ENCODE data around the gene ANO1.

ANO1 gene

GRCh38 chr11:70206226-70206981 lies 128.3 kb downstream of the ANO1 start:
- Histone ChIP-seq H3K4me2 (no peak overlapping the region), H3K4me3 (IDR thresholded peaks at IDR 0.05; ENCODE audit: insufficient read depth, low read depth, low read length) (no peak overlapping the region), H3K9ac (no peak overlapping the region), H3K79me2 (ENCODE audit: insufficient read depth, low read depth) (peaks cover 25% of the 10 kb centered on the region), H3K27ac (no peak overlapping the region), H3K27me3 (ENCODE audit: insufficient read depth, low read depth) (no peaks in the 10 kb centered on the region), H4K20me1 (ENCODE audit: insufficient read depth) (0 out of 2 replicates have a peak, but pooled peaks cover 8% of the 10 kb centered on the region), H2AFZ (ENCODE audit: low read depth) (no peak overlapping the region), H3K4me1 (ENCODE audit: low read depth, poor library complexity, severe bottlenecking) (peaks cover 10% of the 10 kb centered on the region), H3K36me3 (ENCODE audit: insufficient read depth) (no peaks in the 10 kb centered on the region)
- no peak for TF ChIP-seq CTCF (conservative IDR thresholded peaks at IDR 0.05; ENCODE audit: low read depth, low read length)

GRCh38 chr11:70206982-70207376 lies 128.9 kb downstream of the ANO1 start:
- Histone ChIP-seq H3K36me3 (ENCODE audit: insufficient read depth) (no peaks in the 10 kb centered on the region), H2AFZ (ENCODE audit: low read depth) (no peak overlapping the region), H3K4me2 (no peak overlapping the region), H3K9ac (no peak overlapping the region), H3K79me2 (ENCODE audit: insufficient read depth, low read depth) (peaks cover 25% of the 10 kb centered on the region), H3K27me3 (ENCODE audit: insufficient read depth, low read depth) (no peaks in the 10 kb centered on the region), H3K4me1 (ENCODE audit: low read depth, poor library complexity, severe bottlenecking) (peaks cover 10% of the 10 kb centered on the region), H4K20me1 (ENCODE audit: insufficient read depth) (0 out of 2 replicates have a peak, but pooled peaks cover 8% of the 10 kb centered on the region), H3K4me3 (IDR thresholded peaks at IDR 0.05; ENCODE audit: insufficient read depth, low read depth, low read length) (no peak overlapping the region), H3K27ac (no peak overlapping the region)
- no peak for TF ChIP-seq CTCF (conservative IDR thresholded peaks at IDR 0.05; ENCODE audit: low read depth, low read length)

GRCh38 chr11:70207531-70208131 lies 129.5 kb downstream of the ANO1 start:
- H4K20me1 ChIP-seq (ENCODE audit: insufficient read depth): 0 out of 2 replicates have a peak, but pooled peaks cover 8% of the 10 kb centered on the region
- peaks cover 10% of the 10 kb centered on the region for H3K4me1 ChIP-seq (ENCODE audit: low read depth, poor library complexity, severe bottlenecking)
- no peak overlapping the region for H3K27ac ChIP-seq
- H3K9ac ChIP-seq: no peak overlapping the region
- no peak overlapping the region for H3K4me2 ChIP-seq
- H3K36me3 ChIP-seq (ENCODE audit: insufficient read depth): no peaks in the 10 kb centered on the region
- no peak for TF ChIP-seq CTCF (conservative IDR thresholded peaks at IDR 0.05; ENCODE audit: low read depth, low read length)
- H3K4me3 ChIP-seq (IDR thresholded peaks at IDR 0.05; ENCODE audit: insufficient read depth, low read depth, low read length): no peak overlapping the region
- no peaks in the 10 kb centered on the region for H3K27me3 ChIP-seq (ENCODE audit: insufficient read depth, low read depth)
- no peak overlapping the region for H2AFZ ChIP-seq (ENCODE audit: low read depth)
- peaks cover 25% of the 10 kb centered on the region for H3K79me2 ChIP-seq (ENCODE audit: insufficient read depth, low read depth)

- TF ChIP-seq CTCF (conservative IDR thresholded peaks at IDR 0.05; ENCODE audit: low read depth, low read length): no peak
These were observed 131.3 kb downstream of the ANO1 start for GRCh38 chr11:70209391-70209912.

More at GRCh38 chr11:70209391-70209912, 131.3 kb downstream of the ANO1 start:
- Histone ChIP-seq H3K27me3 (ENCODE audit: insufficient read depth, low read depth) (no peaks in the 10 kb centered on the region), H3K27ac (no peak overlapping the region), H4K20me1 (ENCODE audit: insufficient read depth) (0 out of 2 replicates have a peak, but pooled peaks cover 8% of the 10 kb centered on the region), H3K4me1 (ENCODE audit: low read depth, poor library complexity, severe bottlenecking) (peaks cover 8% of the 10 kb centered on the region), H3K9ac (no peak overlapping the region), H3K36me3 (ENCODE audit: insufficient read depth) (no peaks in the 10 kb centered on the region), H3K79me2 (ENCODE audit: insufficient read depth, low read depth) (peaks cover 12% of the 10 kb centered on the region), H2AFZ (ENCODE audit: low read depth) (no peak overlapping the region), H3K4me3 (IDR thresholded peaks at IDR 0.05; ENCODE audit: insufficient read depth, low read depth, low read length) (no peak overlapping the region), H3K4me2 (no peak overlapping the region)

All from KMS-11 (cell line).